ENCODE data around the gene FLII.

DNA sequence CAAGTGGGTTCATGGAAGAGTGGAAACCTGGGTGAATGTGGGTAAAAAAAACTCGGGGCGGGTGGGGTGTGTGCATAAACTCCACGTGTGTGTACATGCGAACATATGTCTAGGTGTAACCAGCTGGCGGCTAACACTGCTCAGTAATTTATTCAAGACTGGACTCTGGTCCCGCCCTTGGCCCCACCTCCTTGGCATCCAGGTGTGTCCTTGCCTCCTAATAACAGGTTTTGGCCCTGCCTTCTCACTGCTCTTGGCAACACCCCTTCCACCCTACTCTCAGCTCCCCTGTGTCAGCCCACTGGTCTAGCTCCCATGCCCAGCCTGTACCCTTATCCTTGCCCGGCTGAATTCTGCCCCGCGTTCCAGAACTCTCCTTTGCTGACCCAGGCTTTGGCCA lies 8.3 kb downstream of the FLII start:
- TF ChIP-seq, protein P1, sequence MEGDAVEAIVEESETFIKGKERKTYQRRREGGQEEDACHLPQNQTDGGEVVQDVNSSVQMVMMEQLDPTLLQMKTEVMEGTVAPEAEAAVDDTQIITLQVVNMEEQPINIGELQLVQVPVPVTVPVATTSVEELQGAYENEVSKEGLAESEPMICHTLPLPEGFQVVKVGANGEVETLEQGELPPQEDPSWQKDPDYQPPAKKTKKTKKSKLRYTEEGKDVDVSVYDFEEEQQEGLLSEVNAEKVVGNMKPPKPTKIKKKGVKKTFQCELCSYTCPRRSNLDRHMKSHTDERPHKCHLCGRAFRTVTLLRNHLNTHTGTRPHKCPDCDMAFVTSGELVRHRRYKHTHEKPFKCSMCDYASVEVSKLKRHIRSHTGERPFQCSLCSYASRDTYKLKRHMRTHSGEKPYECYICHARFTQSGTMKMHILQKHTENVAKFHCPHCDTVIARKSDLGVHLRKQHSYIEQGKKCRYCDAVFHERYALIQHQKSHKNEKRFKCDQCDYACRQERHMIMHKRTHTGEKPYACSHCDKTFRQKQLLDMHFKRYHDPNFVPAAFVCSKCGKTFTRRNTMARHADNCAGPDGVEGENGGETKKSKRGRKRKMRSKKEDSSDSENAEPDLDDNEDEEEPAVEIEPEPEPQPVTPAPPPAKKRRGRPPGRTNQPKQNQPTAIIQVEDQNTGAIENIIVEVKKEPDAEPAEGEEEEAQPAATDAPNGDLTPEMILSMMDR (conservative IDR thresholded peaks at IDR 0.05; ENCODE audit: low read depth, low read length): no peak
- no peak for TF ChIP-seq EZH2 (IDR thresholded peaks at IDR 0.05; ENCODE audit: borderline replicate concordance, low read depth, low read length, poor library complexity, severe bottlenecking)

Data from A673 (cell line).